Lung (tissue), 12 donors: ENCODE measurements around the gene ATP5PD. TPM values are rescaled to one million over a fixed set of nuclear protein-coding genes. Genes with fewer than 3 reads are reported as not detected.

Experiments used
- ATAC-seq: fragments of 200-7000 bp; cut with Tn5 transposase; one replicate; pipeline ENCODE4 v1.9.1; 2020; ENCODE audit warnings: moderate number of reproducible peaks; ENCODE audit not compliant: insufficient read depth, low FRiP score
- DNase-seq, 3 donors: peaks; one replicate each; pipeline ENCODE4 v3.0.0-alpha.2; 2013 to 2017
- H3K27ac ChIP-seq, 2 donors: one replicate each; pipeline ENCODE4 v1.5.1; 2013; ENCODE audit warnings: mild to moderate bottlenecking in 2 of 2, moderate library complexity in 2 of 2, control low read depth in 1 of 2, inconsistent platforms in 1 of 2, low read depth in 1 of 2, low read length in 1 of 2
- H3K27me3 ChIP-seq, 3 donors: one replicate each; pipeline ENCODE4 v1.5.1; 2013; ENCODE audit warnings: low read length in 2 of 3; ENCODE audit not compliant: control insufficient read depth in 3 of 3, insufficient read depth in 3 of 3
- H3K36me3 ChIP-seq, 4 donors: one replicate each; pipeline ENCODE4 v1.5.1; 2013; ENCODE audit warnings: low read length in 4 of 4, mild to moderate bottlenecking in 1 of 4, moderate library complexity in 1 of 4; ENCODE audit not compliant: control insufficient read depth in 4 of 4, insufficient read depth in 4 of 4
- H3K4me1 ChIP-seq, 5 donors: one replicate each; pipeline ENCODE4 v1.5.1; 2013; ENCODE audit warnings: low read length in 5 of 5, mild to moderate bottlenecking in 2 of 5, moderate library complexity in 1 of 5; ENCODE audit not compliant: control insufficient read depth in 5 of 5, insufficient read depth in 5 of 5
- H3K4me3 ChIP-seq: one replicate; pipeline ENCODE4 v1.5.1; 2013; ENCODE audit warnings: mild to moderate bottlenecking, control low read depth, moderate library complexity
- H3K9ac ChIP-seq, 2 donors: one replicate each; pipeline ENCODE4 v1.5.1; 2013; ENCODE audit warnings: low read length in 2 of 2, control low read depth in 1 of 2; ENCODE audit not compliant: insufficient read depth in 1 of 2
- H3K9me3 ChIP-seq, 4 donors: one replicate each; pipeline ENCODE4 v1.5.1; 2013; ENCODE audit warnings: low read length in 3 of 4, mild to moderate bottlenecking in 1 of 4, moderate library complexity in 1 of 4; ENCODE audit not compliant: control insufficient read depth in 4 of 4, insufficient read depth in 3 of 4
- CTCF ChIP-seq: IDR thresholded peaks from 2 replicates; pipeline ENCODE4 v1.5.1; 2012; ENCODE audit warnings: mild to moderate bottlenecking; ENCODE audit errors: control extremely low read depth, extremely low read depth
- WGBS, 2 donors: extraction: QIAGEN DNeasy Blood & Tissue Kit; methylation state at CpG; one replicate each; pipeline ENCODE4 v1.1.7; 2013; 5-methylcytosine and 5-hydroxymethylcytosine counted together
- polyA plus RNA-seq, 2 donors: library from polyadenylated mRNA; stranded (reverse); fragments of 200-250 nt; gene quantifications; one replicate each; pipeline ENCODE4 v1.2.1, GENCODE V29; 2013
- total RNA-seq, 2 donors: library from RNA; depleted of rRNA in 1 of 2; stranded (reverse); fragments of >200 nt in 1 of 2; gene quantifications; one replicate each; pipeline ENCODE4 v1.2.1, GENCODE V29; 2014 to 2021
- donor health status: control.
- donor health status: control.
- donor health status: Bipolar disorder and iron deficiency.
- donor health status: healthy.
- donor health status: DM: yes; HTN: yes; CAD: no.

Gene ATP5PD
- total and polyA plus RNA-seq, 4 donors = 110 to 736 (median 257) TPM

GRCh38 chr17:75064040-75064439, 17.3 kb upstream of the ATP5PD start:
- WGBS, 2 donors = 95 to 96% methylated on average over 11 of the region's 11 CpGs
- peaks cover 2 to 43% (median 31%) of the 10 kb centered on the region in 4 donors for H3K36me3 ChIP-seq

GRCh38 chr17:75063626-75064025, 16.9 kb upstream of the ATP5PD start:
- 92 to 96% methylated on average over 3 of the region's 3 CpGs for WGBS, 2 donors
- H3K27me3 ChIP-seq = no peaks in the 10 kb centered on the region
- no peak overlapping the region for H3K4me3 ChIP-seq
- H3K4me1 ChIP-seq = peaks cover 0 to 5% (median 0%) of the 10 kb centered on the region in 5 donors
- H3K9ac ChIP-seq = no peak overlapping the region
- no peak for TF ChIP-seq CTCF
- H3K36me3 ChIP-seq = peaks cover 2 to 43% (median 31%) of the 10 kb centered on the region in 4 donors
- no peak for DNase-seq
- H3K27ac ChIP-seq = no peak overlapping the region
- peaks cover 0 to 3% (median 0%) of the 10 kb centered on the region in 4 donors for H3K9me3 ChIP-seq
- no peak for ATAC-seq

More at GRCh38 chr17:75064040-75064439, 17.3 kb upstream of the ATP5PD start:
- Histone ChIP-seq H3K27ac (no peak overlapping the region), H3K9me3 (peaks cover 0 to 3% (median 0%) of the 10 kb centered on the region in 4 donors), H3K4me3 (no peak overlapping the region), H3K9ac (no peak overlapping the region), H3K4me1 (peaks cover 0 to 5% (median 0%) of the 10 kb centered on the region in 5 donors), H3K27me3 (no peaks in the 10 kb centered on the region)
- no peak for ATAC-seq
- no peak for TF ChIP-seq CTCF
- DNase-seq = no peak

- H3K9me3 ChIP-seq = peaks cover 0 to 3% (median 0%) of the 10 kb centered on the region in 4 donors
- TF ChIP-seq CTCF = no peak
- ATAC-seq = no peak
- no peak overlapping the region for H3K9ac ChIP-seq
- 93 to 95% methylated on average over 13 of the region's 13 CpGs for WGBS, 2 donors
- no peak overlapping the region for H3K4me3 ChIP-seq
- no peak for DNase-seq
- no peaks in the 10 kb centered on the region for H3K27me3 ChIP-seq
- peaks cover 2 to 43% (median 31%) of the 10 kb centered on the region in 4 donors for H3K36me3 ChIP-seq
- no peak overlapping the region for H3K27ac ChIP-seq
- peaks cover 0 to 5% (median 0%) of the 10 kb centered on the region in 5 donors for H3K4me1 ChIP-seq
These were observed 16.4 kb upstream of the ATP5PD start for GRCh38 chr17:75063201-75063600.

- whole genome bisulfite sequencing, 2 donors = 91 to 93% methylated on average over 8 of the region's 8 CpGs
- Histone ChIP-seq H3K9me3 (peaks cover 0 to 3% (median 0%) of the 10 kb centered on the region in 4 donors), H3K27ac (no peak overlapping the region), H3K4me3 (no peak overlapping the region), H3K4me1 (peaks cover 0 to 5% (median 0%) of the 10 kb centered on the region in 5 donors), H3K27me3 (no peaks in the 10 kb centered on the region), H3K9ac (no peak overlapping the region), H3K36me3 (peaks cover 2 to 44% (median 31%) of the 10 kb centered on the region in 4 donors)
- no peak for TF ChIP-seq CTCF
- DNase-seq (no peak), ATAC-seq (no peak)
These were observed 14.8 kb upstream of the ATP5PD start for GRCh38 chr17:75061618-75062017.
